Activated CD4-positive, alpha-beta memory T cell treated with anti-CD3 and anti-CD28 coated beads, Interleukin-2, amount 10 ng/mL, durations not matched to agents 7 days and 5 days (primary cell): ENCODE measurements around the gene MOAP1. TPM values are rescaled to one million over a fixed set of nuclear protein-coding genes. Genes with fewer than 3 reads are reported as not detected.
"Not testable (repeated sequence)": the region's sequence is repeated elsewhere in the genome, so short reads cannot be mapped to it uniquely, and the experiment has no call there.

Experiments used
- CTCF ChIA-PET: fragments of 350-600 bp; sonication (Branson Sonifier 250); formaldehyde crosslinking; loops from one replicate; lab custom pipeline; 2021; ENCODE audit warnings: antibody characterized with exemption, inconsistent platforms; lab: Charles Lee
- POLR2A ChIA-PET: fragments of 350-600 bp; sonication (Branson Sonifier 250); formaldehyde crosslinking; loops from one replicate; lab custom pipeline; 2021; ENCODE audit warnings: antibody characterized with exemption; lab: Charles Lee
- DNase-seq: peaks from one replicate; pipeline ENCODE4 v3.0.0-alpha.2; 2020
- H3K27ac Mint-ChIP-seq: one replicate; pipeline ENCODE4 v1.8.0; 2021; ENCODE audit warnings: mild to moderate bottlenecking, mixed read lengths
- H3K27me3 Mint-ChIP-seq: one replicate; pipeline ENCODE4 v1.8.0; 2021; ENCODE audit warnings: mixed read lengths
- H3K36me3 Mint-ChIP-seq: one replicate; pipeline ENCODE4 v1.8.0; 2021; ENCODE audit warnings: low read depth, mixed read lengths
- H3K4me1 Mint-ChIP-seq: one replicate; pipeline ENCODE4 v1.8.0; 2021; ENCODE audit warnings: mixed read lengths
- H3K4me3 Mint-ChIP-seq: one replicate; pipeline ENCODE4 v1.8.0; 2021; ENCODE audit warnings: mild to moderate bottlenecking, mixed read lengths
- H3K9me3 Mint-ChIP-seq: one replicate; pipeline ENCODE4 v1.8.0; 2021; ENCODE audit warnings: mixed read lengths
- total RNA-seq, 2 experiments: library from RNA; stranded (reverse); gene quantifications; one replicate each; pipeline ENCODE4 v1.2.3, GENCODE V29; 2021

The MOAP1 gene
- total RNA-seq, 2 experiments from 2014 or later = 23.1 to 24.6 TPM

DNA sequence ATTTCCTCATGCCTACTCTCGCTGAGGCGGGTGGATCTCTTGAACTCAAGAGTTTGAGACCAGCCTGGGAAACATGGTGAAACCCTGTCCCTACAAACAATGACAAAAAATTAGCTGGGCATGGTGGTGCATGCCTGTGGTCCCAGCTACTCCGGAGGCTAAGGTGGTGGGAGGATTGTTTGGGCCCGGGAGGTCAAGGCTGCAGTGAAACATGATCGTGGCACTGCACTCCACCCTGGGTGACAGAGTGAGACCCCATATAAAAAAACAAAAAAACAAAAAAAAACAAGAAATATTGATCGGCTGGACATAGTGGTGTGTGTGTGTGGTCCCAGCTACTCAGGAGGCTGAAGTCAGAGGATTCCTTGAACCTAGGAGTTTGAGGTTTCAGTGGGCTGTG, 9.2 kb downstream of the MOAP1 start:
- Mint-ChIP-seq H3K9me3 (no peaks in the 10 kb centered on the region), H3K27me3 (peaks cover 1% of the 10 kb centered on the region), H3K4me1 (peaks cover 9% of the 10 kb centered on the region), H3K4me3 (no peak overlapping the region), H3K36me3 (no peaks in the 10 kb centered on the region), H3K27ac (no peak overlapping the region)
- ChIA-PET CTCF (interaction anchor here (1.1 to 6.1 kb wide), 4 partner anchors 9 to 62 kb away, joined by 4 to 35 read pairs (median 4); partner anchors contain the start of genes ITPK1, LYSET and MOAP1), POLR2A (interaction anchor here (0.7 to 1.7 kb wide), 2 partner anchors 10 to 22 kb away, joined by 3 to 5 read pairs; partner anchors contain the start of genes LYSET and MOAP1)
- no peak for DNase-seq

DNA sequence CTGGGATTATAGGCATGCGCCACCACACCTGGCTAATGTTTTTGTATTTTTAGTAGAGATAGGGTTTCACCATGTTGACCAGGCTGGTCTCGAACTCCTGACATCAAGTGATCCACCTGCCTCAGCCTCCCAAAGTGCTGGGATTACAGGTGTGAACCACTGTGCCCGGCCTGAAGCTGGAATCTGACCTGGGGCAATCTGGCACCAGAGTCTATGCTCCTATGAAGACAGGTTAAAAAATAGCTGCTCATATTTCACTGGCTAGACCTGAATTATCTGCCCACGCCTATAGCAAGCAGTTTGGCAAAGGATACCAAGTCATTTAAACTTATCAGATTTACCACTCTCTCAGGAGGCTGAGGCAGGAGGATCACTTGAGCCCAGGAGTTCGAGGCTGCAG, 10.0 kb downstream of the MOAP1 start:
- not testable (repeated sequence) for H3K27ac Mint-ChIP-seq, H3K4me1 Mint-ChIP-seq, DNase-seq, H3K27me3 Mint-ChIP-seq, H3K4me3 Mint-ChIP-seq, H3K9me3 Mint-ChIP-seq, H3K36me3 Mint-ChIP-seq
- ChIA-PET POLR2A (interaction anchor here (1.2 kb wide), 1 partner anchor 9 kb away, joined by 4 read pairs; no protein-coding TSS in a partner anchor), CTCF (interaction anchor here (0.9 to 1.0 kb wide), 2 partner anchors 15 to 33 kb away, joined by 3 read pairs; partner anchors contain the start of gene UBR7)

DNA sequence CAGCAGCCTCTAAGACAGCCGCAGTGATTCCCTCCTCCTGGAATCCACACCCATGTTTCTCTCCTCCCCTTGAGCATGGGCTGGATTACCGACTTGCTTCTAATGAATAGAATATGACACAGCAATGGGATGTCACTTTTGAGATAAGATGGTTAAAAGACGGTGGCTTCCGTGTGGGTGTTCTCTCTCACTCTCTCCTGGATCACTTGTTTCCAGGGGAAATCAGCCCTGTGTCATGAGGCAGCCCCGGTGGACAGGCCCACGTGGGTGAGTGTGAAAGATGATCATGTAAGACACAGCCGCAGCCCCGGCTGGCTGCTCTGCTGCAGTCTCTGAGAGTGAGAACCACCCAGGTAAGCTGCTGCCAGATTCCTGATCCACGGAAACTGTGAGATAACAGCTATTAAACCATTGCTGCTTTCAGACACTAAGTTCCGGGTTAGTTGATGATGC, 10.7 kb downstream of the MOAP1 start:
- Mint-ChIP-seq H3K27me3 (peaks cover 1% of the 10 kb centered on the region), H3K4me3 (no peak overlapping the region), H3K9me3 (no peaks in the 10 kb centered on the region), H3K27ac (no peak overlapping the region), H3K36me3 (no peaks in the 10 kb centered on the region), H3K4me1 (peaks cover 9% of the 10 kb centered on the region)
- POLR2A ChIA-PET = interaction anchor here (1.2 kb wide), 1 partner anchor 10 kb away, joined by 4 read pairs; no protein-coding TSS in a partner anchor
- DNase-seq = no peak
- CTCF ChIA-PET = interaction anchor here (1.0 to 1.6 kb wide), 2 partner anchors 14 to 61 kb away, joined by 3 to 4 read pairs; no protein-coding TSS in a partner anchor

DNA sequence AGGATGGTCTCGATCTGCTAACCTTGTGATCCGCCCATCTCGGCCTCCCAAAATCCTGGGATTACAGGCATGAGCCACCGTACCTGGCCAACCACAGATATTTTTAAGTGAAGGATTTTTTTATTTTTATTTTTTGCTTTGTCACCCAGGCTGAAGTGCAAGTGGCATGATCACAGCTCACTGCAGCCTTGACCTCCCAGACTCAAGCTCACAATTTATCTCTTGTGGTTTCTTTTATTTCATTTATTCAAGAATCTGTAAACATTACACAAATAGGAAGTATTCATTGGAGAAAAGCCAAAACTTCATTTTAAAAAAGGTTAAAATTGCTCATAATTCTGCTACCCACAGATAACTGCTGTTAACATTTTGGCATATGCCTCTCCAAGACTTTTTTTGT, 13.3 kb downstream of the MOAP1 start:
- DNase-seq = no peak
- peaks cover 1% of the 10 kb centered on the region for H3K27me3 Mint-ChIP-seq
- POLR2A ChIA-PET = no interaction called here
- no peaks in the 10 kb centered on the region for H3K4me1 Mint-ChIP-seq
- H3K4me3 Mint-ChIP-seq = no peak overlapping the region
- no peaks in the 10 kb centered on the region for H3K36me3 Mint-ChIP-seq
- H3K27ac Mint-ChIP-seq = no peak overlapping the region
- H3K9me3 Mint-ChIP-seq = no peaks in the 10 kb centered on the region
- CTCF ChIA-PET = interaction anchor here (0.7 kb wide), 1 partner anchor 14 kb away, joined by 3 read pairs; the partner anchor contains the start of gene LYSET

DNA sequence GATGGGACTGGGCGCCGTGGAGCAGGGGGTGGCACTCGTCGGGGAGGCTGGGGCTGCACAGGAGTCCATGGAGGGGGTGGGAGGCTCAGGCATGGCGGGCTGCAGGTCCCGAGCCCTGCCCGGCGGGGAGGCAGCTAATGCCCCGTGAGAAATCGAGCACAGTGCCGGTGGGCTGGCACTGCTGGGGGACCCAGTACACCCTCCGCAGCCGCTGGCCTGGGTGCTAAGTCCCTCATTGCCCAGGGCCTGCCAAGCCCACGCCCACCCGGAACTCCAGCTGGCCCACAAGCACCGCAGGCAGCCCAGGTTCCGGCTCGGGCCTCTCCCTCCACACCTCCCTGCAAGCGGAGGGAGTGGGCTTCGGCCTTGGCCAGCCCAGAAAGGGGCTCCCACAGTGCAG, 14.6 kb downstream of the MOAP1 start:
- DNase-seq, H3K4me1 Mint-ChIP-seq, H3K27me3 Mint-ChIP-seq, POLR2A ChIA-PET, H3K4me3 Mint-ChIP-seq, H3K27ac Mint-ChIP-seq, H3K36me3 Mint-ChIP-seq, H3K9me3 Mint-ChIP-seq: not testable (repeated sequence)
- CTCF ChIA-PET = interaction anchor here (1.4 kb wide), 1 partner anchor 10 kb away, joined by 5 read pairs; no protein-coding TSS in a partner anchor

DNA sequence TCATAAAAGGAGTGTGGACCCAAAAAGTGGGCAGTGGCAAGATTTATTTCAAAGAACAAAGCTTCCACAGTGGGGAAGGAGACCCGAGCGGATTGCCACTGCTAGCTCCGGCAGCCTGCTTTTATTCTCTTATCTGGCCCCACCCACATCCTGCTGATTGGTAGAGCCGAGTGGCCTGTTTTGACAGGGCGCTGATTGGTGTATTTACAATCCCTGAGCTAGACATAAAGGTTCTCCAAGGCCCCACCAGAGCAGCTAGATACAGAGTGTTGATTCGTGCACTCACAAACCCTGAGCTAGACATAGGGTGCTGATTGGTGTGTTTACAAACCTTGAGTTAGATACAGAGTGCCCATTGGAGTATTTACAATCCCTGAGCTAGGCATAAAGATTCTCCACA, 15.1 kb downstream of the MOAP1 start:
- POLR2A ChIA-PET, DNase-seq: not testable (repeated sequence)
- CTCF ChIA-PET = interaction anchor here (0.5 to 1.8 kb wide), 3 partner anchors 9 to 52 kb away, joined by 3 to 7 read pairs (median 5); no protein-coding TSS in a partner anchor

DNA sequence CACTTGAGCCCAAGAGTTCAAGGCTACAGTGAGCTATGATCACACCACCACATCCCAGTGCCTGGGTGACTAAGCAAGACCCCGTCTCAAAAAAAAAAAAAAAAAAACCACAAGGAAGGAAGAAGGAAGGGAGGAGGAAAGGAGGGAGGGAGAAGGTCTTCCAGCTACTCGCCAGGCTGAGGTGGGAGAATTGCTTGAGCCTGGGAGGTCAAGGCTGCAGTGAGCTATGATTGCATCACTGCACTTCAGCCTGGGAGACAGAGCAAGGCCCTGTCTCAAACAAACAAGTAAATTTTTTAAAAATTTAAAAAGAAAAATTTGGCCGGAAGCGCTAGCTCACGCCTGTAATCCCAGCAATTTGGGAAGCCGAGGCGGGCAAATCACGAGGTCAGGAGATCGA, 16.1 kb downstream of the MOAP1 start:
- CTCF ChIA-PET = interaction anchor here (1.8 kb wide), 1 partner anchor 10 kb away, joined by 7 read pairs; no protein-coding TSS in a partner anchor
- H3K27ac Mint-ChIP-seq, H3K27me3 Mint-ChIP-seq, H3K4me1 Mint-ChIP-seq, POLR2A ChIA-PET, H3K36me3 Mint-ChIP-seq, H3K4me3 Mint-ChIP-seq, DNase-seq, H3K9me3 Mint-ChIP-seq: not testable (repeated sequence)

More for the DNA sequence above, 15.1 kb downstream of the MOAP1 start:
- H3K36me3 Mint-ChIP-seq, H3K9me3 Mint-ChIP-seq, H3K27ac Mint-ChIP-seq, H3K27me3 Mint-ChIP-seq, H3K4me3 Mint-ChIP-seq, H3K4me1 Mint-ChIP-seq: not testable (repeated sequence)

DNA sequence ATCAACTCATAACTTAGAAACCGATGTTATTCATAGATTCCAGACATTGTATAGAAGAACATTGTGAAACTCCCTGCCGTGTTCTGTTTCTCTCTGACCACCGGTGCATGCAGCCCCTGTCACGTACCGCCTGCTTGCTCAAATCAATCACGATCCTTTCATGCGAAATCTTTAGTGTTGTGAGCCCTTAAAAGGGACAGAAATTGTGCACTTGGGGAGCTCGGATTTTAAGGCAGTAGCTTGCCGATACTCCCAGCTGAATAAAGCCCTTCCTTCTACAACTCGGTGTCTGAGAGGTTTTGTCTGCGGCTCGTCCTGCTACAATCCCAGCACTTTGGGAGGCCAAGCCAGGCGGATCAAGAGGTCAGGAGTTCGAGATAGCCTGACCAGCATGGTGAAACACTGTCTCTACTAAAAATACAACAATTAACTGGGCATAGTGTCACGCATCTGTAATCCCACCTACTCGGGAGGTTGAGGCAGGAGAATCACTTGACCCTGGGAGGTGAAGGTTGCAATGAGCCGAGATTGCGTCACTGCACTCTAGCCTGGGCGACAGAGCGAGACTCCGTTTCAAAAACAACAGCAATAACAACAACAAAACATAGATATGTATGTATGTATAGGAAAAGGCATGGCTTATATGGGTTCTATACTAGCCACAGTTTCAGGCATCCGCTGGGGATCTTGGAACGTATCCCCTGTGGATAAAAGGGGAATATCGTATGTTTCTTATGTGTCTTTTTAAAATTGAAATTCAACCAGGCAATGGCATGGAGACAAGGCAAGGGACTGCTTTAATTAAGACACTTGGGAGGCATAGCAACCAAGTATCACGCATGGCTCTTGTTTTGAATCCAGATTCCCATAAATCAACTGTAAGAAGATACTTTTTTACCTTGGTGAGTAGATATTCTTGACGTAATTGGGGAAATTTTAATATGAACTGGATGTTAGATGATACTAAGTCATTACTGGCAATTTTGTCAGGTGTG, 19.1 kb downstream of the MOAP1 start:
- H3K36me3 Mint-ChIP-seq, H3K4me1 Mint-ChIP-seq, H3K9me3 Mint-ChIP-seq, H3K4me3 Mint-ChIP-seq, H3K27ac Mint-ChIP-seq, DNase-seq, H3K27me3 Mint-ChIP-seq, POLR2A ChIA-PET: not testable (repeated sequence)
- CTCF ChIA-PET = interaction anchor here (1.4 kb wide), 1 partner anchor 11 kb away, joined by 4 read pairs; no protein-coding TSS in a partner anchor

DNA sequence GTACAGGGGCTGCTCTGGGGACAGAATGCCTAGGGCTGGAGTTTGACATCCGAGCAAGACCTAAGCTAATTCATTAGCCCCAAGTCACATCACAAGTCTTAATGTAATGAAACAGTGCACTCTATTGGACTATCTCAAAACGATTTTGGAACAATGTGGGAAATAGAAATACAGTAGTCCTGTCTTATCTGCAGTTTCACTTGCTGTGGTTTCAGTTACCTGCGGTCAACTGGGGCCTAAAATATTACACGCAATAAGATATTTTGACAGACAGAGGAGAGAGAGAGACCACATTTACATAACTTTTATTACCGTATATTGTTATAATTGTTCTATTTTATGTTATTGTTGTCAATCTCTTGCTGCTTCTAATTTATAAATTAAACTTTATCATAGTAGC, 21.1 kb downstream of the MOAP1 start:
- Mint-ChIP-seq H3K9me3 (no peaks in the 10 kb centered on the region), H3K4me3 (no peak overlapping the region), H3K27ac (no peak overlapping the region), H3K4me1 (no peaks in the 10 kb centered on the region), H3K36me3 (no peaks in the 10 kb centered on the region), H3K27me3 (no peaks in the 10 kb centered on the region)
- ChIA-PET POLR2A (no interaction called here), CTCF (interaction anchor here (1.3 kb wide), 1 partner anchor 50 kb away, joined by 6 read pairs; no protein-coding TSS in a partner anchor)
- no peak for DNase-seq

DNA sequence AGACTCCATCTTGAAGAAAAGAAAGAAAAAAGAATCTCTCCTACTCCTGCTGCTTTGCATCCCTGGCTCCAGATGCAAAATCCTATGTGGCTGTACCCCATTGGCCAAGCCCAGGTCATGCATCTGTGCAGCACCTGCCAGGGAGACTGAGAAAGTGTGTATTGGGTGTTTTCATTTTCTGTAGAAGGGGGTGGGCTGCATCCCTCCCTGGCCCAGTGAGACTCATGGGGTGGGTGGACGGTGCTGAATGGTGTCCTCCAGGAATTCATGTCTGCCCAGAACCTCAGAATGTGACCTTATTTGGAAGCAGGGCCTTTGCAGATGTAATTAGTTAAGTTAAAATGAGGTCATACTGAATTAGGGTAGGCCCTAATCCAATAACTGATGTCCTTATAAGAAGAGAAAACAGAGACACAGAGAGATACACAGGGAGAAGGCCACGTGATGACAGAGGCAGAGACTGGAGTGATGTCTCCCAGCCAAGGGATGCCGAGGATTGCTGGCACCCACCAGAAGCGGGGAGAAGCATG, 23.2 kb downstream of the MOAP1 start:
- Mint-ChIP-seq H3K36me3 (no peaks in the 10 kb centered on the region), H3K4me3 (no peak overlapping the region), H3K9me3 (no peaks in the 10 kb centered on the region), H3K27me3 (peaks cover 2% of the 10 kb centered on the region), H3K4me1 (no peaks in the 10 kb centered on the region), H3K27ac (no peak overlapping the region)
- DNase-seq = no peak
- CTCF ChIA-PET = interaction anchor here (0.7 kb wide), 1 partner anchor 17 kb away, joined by 3 read pairs; no protein-coding TSS in a partner anchor
- POLR2A ChIA-PET = no interaction called here

DNA sequence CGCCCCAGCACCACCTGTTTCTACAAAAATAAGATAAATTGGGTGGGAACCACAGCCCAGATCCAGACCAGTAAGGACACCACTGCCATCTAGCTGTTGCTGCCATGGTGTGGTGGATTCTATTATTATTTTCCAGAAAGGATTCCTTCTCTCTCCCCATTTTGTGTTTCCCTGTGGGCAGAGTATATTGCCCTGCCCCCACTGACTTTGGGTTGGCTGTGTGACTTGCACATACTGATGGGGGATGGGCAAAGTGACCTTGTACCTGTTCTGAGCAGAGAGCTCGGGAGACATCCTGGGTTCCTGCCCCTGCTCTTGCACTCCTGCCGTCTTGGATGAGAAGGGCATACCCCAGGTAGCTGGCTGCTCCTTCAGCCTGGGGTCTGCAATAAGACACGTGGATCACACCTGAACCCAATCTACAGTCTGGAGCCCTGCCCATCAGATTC, 24.3 kb downstream of the MOAP1 start:
- H3K27me3 Mint-ChIP-seq = peaks cover 2% of the 10 kb centered on the region
- H3K27ac Mint-ChIP-seq = no peak overlapping the region
- H3K4me3 Mint-ChIP-seq = no peak overlapping the region
- peak; percentile 28 for DNase-seq
- ChIA-PET POLR2A (no interaction called here), CTCF (interaction anchor here (0.7 to 1.8 kb wide), 4 partner anchors 9 to 47 kb away, joined by 3 to 9 read pairs (median 4); no protein-coding TSS in a partner anchor)
- H3K9me3 Mint-ChIP-seq = no peaks in the 10 kb centered on the region
- H3K4me1 Mint-ChIP-seq = no peaks in the 10 kb centered on the region
- H3K36me3 Mint-ChIP-seq = no peaks in the 10 kb centered on the region

DNA sequence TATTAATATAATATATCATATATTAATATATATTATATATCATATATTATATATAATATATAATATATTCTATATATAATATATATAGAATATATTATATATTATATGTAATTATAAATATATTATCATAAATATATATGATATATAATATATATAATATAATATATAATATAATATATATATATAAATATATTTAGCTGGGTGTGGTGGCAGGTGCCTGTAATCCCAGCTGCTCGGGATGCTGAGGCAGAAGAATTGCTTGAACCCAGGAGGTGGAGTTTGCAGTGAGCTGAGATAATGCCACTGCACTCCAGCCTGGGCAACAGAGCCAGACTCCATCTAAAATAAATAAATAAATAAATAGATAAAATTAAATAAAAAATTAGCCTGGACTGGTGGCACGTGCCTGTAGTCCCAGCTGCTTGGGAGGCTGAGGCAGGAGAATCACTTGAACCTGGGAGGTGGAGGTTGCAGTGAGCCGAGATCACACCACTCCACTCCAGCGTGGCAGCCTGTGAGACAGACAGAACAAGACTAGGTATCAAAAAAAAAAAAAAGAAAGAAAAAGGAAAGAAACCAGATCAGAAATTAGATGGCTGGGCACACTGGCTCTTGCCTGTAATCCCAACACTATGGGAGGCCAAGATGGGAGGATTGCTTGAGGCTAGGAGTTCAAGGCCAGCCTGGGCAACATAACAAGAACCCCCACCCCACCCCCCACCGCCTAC, 24.9 kb downstream of the MOAP1 start:
- not testable (repeated sequence) for DNase-seq
- CTCF ChIA-PET = interaction anchor here (1.2 to 1.8 kb wide), 3 partner anchors 10 to 47 kb away, joined by 3 to 9 read pairs (median 5); no protein-coding TSS in a partner anchor

More for the DNA sequence above, 24.9 kb downstream of the MOAP1 start:
- H3K27me3 Mint-ChIP-seq, H3K9me3 Mint-ChIP-seq, POLR2A ChIA-PET, H3K27ac Mint-ChIP-seq, H3K4me3 Mint-ChIP-seq, H3K4me1 Mint-ChIP-seq, H3K36me3 Mint-ChIP-seq: not testable (repeated sequence)
